SIG-M5 (cell line): ENCODE measurements around the gene RAB3C.

ENCODE experiments used
- DNase-seq: peaks from one replicate; lab custom pipeline; 2025; lab: John Stamatoyannopoulos, UW

The RAB3C gene

GRCh38 chr5:58773744-58774441 lies 191.0 kb downstream of the RAB3C start:
- DNase-seq: no peak

DNA sequence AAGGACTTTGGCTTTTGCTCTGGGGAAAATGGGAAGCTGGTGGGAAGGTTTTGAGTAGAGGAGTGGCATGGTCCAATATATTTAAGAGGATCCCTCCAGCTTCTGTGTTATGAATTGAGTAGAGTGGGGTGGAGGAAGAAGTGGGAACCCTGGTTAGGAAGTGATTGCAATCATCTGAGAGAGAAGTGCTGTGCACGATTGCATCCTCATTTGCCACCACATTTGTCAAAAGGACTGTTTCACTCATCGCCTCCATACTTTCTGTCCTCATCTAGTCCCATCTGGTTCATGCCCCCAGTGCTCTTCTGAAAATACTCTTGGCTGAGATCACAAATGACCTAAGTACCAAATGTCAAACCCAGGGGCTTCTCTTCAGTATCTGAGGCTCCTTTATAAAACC lies 192.1 kb downstream of the RAB3C start:
- no peak for DNase-seq

GRCh38 chr5:58775701-58776262 lies 192.9 kb downstream of the RAB3C start:
- DNase-seq: no peak

DNA sequence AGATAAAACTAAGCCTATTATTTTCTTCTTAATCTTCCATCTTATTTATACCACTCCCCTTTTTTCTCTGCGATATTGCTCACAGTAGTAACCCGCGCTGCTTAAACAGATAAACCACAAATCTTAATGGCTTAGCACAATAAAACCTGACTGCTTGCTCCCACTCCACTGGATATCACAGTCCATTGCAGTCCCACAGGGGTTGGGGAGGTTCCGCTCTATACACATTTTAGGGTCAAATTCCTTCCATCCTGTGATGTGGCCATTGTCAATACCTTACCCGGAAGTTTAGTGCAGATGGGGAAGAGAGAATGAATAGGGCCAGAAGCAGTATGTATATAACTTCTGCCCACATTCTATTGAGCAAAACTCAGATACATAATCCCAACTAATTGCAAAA lies 193.7 kb downstream of the RAB3C start:
- DNase-seq: no peak

DNA sequence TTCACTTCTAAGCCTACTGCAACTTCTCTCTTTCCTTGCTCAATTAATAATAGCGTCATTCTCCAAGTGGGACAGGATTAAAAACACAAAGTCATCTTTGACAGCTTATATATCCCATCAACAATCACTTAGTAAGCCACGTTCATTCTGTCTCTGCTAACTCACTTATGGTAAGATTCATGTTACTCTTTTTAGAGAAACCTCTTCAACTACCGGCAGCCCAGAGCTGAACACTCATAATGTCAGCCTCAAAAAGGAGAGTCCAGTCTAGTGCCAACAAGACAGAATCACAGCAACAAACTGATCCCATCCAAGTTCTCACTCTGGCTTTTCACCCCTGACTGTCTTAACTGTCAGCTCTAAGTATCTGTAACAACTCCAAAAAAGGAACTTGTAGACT lies 196.0 kb downstream of the RAB3C start:
- DNase-seq: no peak

- no peak for DNase-seq
Measured at GRCh38 chr5:58786035-58786434, 203.2 kb downstream of the RAB3C start.

DNA sequence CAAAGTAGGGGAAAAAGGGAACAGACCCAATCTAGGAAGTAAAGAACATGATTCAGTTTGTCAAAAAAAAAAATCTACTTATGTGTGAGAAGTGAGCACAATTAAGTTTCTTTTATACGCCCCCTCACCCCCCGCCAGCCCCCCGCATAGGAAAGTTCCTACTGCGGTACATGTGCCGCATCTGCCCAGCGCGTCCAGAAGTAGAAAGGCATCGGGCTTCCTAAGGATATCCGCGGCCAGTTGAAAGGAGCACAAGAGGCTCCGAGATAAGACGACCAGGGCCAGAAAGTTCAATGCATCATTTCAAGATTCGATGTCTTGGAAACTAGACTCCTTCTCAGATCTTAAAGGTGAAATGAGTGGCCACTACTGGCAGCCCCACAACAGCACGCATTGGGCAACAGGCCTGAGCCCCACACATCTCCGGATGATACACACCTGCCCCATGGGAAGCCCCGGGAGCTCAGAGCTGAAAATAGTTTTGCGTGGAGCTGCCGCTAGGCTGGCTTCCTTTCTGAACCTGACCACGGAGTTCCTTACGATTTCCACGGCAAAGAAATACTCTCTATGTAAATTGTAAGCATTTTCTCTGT lies 203.9 kb downstream of the RAB3C start:
- DNase-seq: no peak

DNA sequence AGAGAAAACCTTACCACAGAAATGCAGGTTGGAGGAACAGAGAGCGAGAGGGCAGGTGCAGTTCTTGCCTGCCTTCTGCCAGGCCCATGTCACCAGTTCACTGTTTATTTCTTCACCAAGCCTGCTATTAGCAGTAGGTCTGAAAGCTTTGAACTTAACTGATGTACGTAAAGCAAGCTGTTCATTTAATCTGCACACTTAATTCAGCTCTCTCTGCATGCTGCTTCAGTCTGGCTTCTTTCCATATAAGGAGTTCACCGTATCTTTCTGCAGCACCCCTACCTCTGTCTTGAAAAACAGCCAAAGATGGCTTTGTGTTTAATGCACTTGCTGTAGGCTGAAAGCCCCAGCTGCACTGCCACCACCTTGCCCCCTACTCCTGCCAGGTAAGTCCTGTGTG lies 205.1 kb downstream of the RAB3C start:
- DNase-seq: no peak

GRCh38 chr5:58793888-58794657 lies 211.2 kb downstream of the RAB3C start:
- DNase-seq: no peak

DNA sequence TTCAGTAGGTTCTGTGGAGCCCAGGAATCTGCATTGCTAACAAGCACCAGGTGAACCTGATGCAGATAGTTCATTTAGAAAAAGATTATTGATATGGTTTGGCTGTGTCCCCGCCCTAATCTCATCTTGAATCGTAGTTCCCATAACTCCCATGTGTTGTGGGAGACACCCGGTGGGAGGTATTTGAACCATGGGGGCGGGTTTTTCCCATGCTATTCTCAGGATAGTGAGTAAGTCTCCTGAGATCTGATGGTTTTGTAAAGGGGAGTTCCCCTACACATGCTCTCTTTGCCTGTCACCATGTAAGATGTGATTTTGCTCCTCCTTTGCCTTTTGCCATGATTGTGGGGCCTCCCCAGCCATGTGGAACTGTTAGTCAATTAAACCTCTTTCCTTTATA lies 212.0 kb downstream of the RAB3C start:
- no peak for DNase-seq

GRCh38 chr5:58795327-58795726 lies 212.5 kb downstream of the RAB3C start:
- DNase-seq: no peak

GRCh38 chr5:58797021-58797420 lies 214.1 kb downstream of the RAB3C start:
- no peak for DNase-seq

GRCh38 chr5:58800356-58800755 lies 217.5 kb downstream of the RAB3C start:
- no peak for DNase-seq

- no peak for DNase-seq
Measured at GRCh38 chr5:58800861-58801540, 218.1 kb downstream of the RAB3C start.

- no peak for DNase-seq
Measured at GRCh38 chr5:58803056-58803455, 220.2 kb downstream of the RAB3C start.

DNA sequence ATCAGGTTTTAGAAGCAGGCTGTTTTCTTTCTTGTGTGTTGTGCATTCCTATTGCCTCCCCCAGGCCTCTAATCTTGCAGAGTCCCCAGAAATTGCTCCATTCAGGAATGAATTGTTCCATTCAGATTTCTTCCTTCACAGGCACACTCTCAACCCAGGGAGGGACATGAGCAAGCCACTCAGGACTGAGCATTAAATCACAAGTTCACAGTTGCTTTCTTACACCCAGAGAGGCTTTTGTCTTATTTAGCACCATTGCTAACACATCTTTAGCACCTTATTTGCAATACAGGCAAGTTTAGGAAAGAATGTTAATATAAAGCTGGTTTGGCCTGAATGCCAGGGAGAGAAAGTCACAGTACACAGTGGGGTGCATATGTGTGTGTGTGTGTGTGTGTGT lies 221.4 kb downstream of the RAB3C start:
- DNase-seq: no peak

GRCh38 chr5:58810086-58810485 lies 227.2 kb downstream of the RAB3C start:
- no peak for DNase-seq

GRCh38 chr5:58813855-58814254 lies 231.0 kb downstream of the RAB3C start:
- no peak for DNase-seq

DNA sequence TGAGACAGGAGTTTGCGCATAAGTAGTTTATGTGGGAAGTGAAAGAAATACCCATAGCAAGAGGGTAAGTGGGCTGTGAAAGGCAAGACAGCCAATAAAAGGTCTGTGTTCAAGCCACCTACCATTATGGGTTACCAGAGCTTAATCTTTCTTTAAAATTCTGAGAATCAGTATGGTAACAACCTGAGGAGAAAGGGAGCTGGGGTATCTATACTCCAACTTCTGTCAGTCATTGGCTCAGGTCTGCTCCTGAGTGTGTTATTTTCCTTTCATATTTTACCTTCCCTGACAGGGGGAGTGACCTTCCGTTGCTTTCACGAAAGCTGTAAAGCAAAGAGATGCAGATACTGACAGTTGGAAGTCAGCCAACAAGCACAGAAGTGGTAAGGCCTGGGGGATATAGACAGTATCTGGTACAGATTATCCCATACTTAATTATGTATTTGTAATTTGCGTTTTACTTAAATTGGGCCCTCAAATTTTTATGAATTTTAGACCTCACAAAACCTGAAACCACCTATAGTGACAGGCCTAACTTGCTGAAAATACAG lies 233.4 kb downstream of the RAB3C start:
- no peak for DNase-seq

GRCh38 chr5:58818465-58818864 lies 235.6 kb downstream of the RAB3C start:
- no peak for DNase-seq

DNA sequence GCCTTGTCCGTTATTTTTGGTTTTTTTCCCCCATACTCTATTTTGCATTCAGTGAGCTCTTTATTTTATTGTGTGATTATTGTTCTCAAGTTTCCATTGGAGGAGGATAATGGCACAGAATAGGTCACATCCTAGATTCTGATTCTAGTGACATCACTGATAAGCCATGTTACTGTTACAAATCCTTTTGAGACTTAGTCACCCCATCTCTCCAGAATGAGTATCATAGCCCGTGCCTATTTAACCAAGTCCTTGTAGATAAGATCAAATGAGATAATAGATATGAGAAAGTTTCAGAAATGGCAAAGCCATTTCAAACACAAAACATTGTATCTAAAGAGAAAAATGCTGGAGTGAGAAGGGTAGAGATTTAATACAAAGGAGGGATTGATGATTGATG lies 242.6 kb downstream of the RAB3C start:
- no peak for DNase-seq

GRCh38 chr5:58825899-58826298 lies 243.0 kb downstream of the RAB3C start:
- DNase-seq: no peak
